OCI-LY3 (cell line): ENCODE measurements around the gene NUPR1.
A peak's percentile ranks its signal among the peaks of the same experiment; 100 is the strongest.

ENCODE experiments used
- H2AFZ ChIP-seq: fragments of 200-600, 300-600 bp; shearing (Covaris generic); 2 replicates; pipeline ENCODE4 v1.6.0; 2014; ENCODE audit warnings: antibody characterized with exemption, low read depth, low read length
- H3K27ac ChIP-seq: fragments of 200-600, 300-600 bp; sonication (generic); 2 replicates; pipeline ENCODE4 v1.5.1; 2014; ENCODE audit warnings: mild to moderate bottlenecking, low read length, moderate library complexity, mixed read lengths
- H3K27me3 ChIP-seq: fragments of 200-600, 300-600 bp; sonication (generic); 2 replicates; pipeline ENCODE4 v1.6.1; 2014; ENCODE audit warnings: low read depth, low read length, mixed read lengths
- H3K36me3 ChIP-seq: fragments of 200-600, 300-600 bp; sonication (generic); replicated peaks from 2 replicates; pipeline ENCODE3; 2014; ENCODE audit warnings: low read depth, low read length, mixed read lengths
- H3K4me1 ChIP-seq: fragments of 300-600, 200-600 bp; sonication (generic); 2 replicates; pipeline ENCODE4 v1.6.1; 2014; ENCODE audit warnings: low read length, mixed read lengths
- H3K4me2 ChIP-seq: fragments of 200-600, 300-600 bp; sonication (generic); 2 replicates; pipeline ENCODE4 v1.6.1; 2014; ENCODE audit warnings: low read length, mixed read lengths
- H3K4me3 ChIP-seq: fragments of 300-600, 200-600 bp; sonication (generic); 2 replicates; pipeline ENCODE4 v1.5.1; 2014; ENCODE audit warnings: antibody characterized with exemption, mild to moderate bottlenecking, low read length, moderate library complexity
- H3K79me2 ChIP-seq: fragments of 300-600, 200-600 bp; shearing (Covaris generic); 2 replicates; pipeline ENCODE4 v1.6.1; 2014; ENCODE audit warnings: mild to moderate bottlenecking, low read length, mixed read lengths
- H3K9ac ChIP-seq: fragments of 300-600, 200-600 bp; shearing (Covaris generic); 2 replicates; pipeline ENCODE4 v1.6.0; 2014; ENCODE audit warnings: mild to moderate bottlenecking, low read length, moderate library complexity
- H3K9me3 ChIP-seq: fragments of 200-600, 300-600 bp; shearing (Covaris generic); 2 replicates; pipeline ENCODE4 v1.6.1; 2014; ENCODE audit warnings: low read length, mixed read lengths; ENCODE audit not compliant: insufficient read depth
- H4K20me1 ChIP-seq: fragments of 200-600, 300-600 bp; sonication (generic); 2 replicates; pipeline ENCODE4 v1.6.1; 2016; ENCODE audit warnings: low read length, mixed read lengths; ENCODE audit not compliant: insufficient read depth
- EZH2phosphoT487 ChIP-seq: fragments of 200-600 bp; shearing (Covaris generic); IDR thresholded peaks from 2 replicates; pipeline ENCODE4 v1.6.1; 2018; ENCODE audit warnings: antibody characterized with exemption, mixed run types, low read depth
- TF ChIP-seq, protein P1 (sequence below): fragments of 200-600, 300-600 bp; sonication (generic); IDR thresholded peaks from 2 replicates; pipeline ENCODE4 v1.5.1; 2014; ENCODE audit warnings: antibody characterized with exemption, low read length, low read depth

NUPR1 gene

DNA sequence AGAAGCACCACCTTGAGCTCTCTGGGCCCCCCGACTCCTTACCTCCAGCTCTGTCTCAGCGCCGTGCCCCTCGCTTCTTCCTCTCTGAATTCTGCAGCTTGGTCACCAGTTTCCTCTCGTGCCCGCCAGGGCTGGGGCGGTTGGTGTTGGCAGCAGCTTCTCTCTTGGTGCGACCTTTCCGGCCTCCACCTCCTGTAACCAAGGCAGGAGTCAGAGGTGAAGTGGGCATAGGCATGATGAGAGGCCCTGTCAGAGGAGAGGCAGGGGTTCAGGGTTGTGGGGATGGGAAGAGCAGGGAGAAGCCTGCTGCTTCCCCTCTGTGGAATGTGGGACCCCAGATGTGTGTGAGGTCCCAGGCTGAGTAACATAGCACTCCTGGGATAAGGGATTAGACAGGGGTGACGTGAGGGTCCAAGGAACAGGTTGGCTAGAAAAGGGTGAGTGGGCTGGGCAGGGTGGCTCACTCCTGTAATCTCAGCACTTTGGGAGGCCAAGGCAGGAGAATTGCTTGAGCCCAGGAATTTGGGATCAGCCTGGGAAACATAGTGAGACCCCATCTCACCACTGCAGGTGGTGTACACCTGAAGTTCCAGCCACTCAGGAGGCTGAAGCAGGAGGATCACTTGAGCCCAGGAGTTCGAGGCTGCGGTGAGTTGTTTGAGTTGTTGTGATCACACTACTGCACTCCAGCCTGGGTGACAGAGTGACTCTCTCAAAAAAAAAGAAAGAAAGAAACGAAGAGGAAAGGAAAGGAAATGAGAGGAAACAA lies 626 bp downstream of the NUPR1 start:
- Histone ChIP-seq H3K36me3 (no peaks in the 10 kb centered on the region), H3K9ac (no peak overlapping the region), H3K27ac (no peak overlapping the region), H2AFZ (no peak overlapping the region), H3K79me2 (no peaks in the 10 kb centered on the region), H3K9me3 (no peaks in the 10 kb centered on the region), H3K27me3 (no peaks in the 10 kb centered on the region), H4K20me1 (no peaks in the 10 kb centered on the region), H3K4me1 (peaks cover 68% of the 10 kb centered on the region), H3K4me2 (no peak overlapping the region), H3K4me3 (no peak overlapping the region)
- TF ChIP-seq EZH2phosphoT487 = no peak
- TF ChIP-seq, protein P1, sequence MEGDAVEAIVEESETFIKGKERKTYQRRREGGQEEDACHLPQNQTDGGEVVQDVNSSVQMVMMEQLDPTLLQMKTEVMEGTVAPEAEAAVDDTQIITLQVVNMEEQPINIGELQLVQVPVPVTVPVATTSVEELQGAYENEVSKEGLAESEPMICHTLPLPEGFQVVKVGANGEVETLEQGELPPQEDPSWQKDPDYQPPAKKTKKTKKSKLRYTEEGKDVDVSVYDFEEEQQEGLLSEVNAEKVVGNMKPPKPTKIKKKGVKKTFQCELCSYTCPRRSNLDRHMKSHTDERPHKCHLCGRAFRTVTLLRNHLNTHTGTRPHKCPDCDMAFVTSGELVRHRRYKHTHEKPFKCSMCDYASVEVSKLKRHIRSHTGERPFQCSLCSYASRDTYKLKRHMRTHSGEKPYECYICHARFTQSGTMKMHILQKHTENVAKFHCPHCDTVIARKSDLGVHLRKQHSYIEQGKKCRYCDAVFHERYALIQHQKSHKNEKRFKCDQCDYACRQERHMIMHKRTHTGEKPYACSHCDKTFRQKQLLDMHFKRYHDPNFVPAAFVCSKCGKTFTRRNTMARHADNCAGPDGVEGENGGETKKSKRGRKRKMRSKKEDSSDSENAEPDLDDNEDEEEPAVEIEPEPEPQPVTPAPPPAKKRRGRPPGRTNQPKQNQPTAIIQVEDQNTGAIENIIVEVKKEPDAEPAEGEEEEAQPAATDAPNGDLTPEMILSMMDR = no peak

DNA sequence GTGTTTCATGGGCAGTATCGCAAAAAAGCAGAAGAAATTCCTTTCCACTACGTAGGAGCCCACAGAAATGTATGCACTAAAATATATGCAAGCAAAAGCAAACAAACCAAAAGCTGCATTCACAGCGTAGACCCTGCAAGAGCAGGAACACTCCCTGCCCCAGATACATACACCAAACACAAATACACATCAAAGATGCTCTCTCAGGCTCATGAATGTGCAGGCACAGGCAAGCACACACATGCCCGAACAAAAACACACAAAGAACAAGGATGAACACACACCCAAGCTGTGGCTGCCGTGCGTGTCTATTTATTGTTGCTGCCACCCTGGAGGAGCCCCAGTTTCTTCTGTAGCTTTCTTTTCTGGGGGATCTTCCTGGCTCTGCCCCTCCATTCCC lies 1.7 kb downstream of the NUPR1 start:
- Histone ChIP-seq H3K79me2 (no peaks in the 10 kb centered on the region), H3K4me2 (peak overlapping the region; percentile 43), H3K9ac (no peak overlapping the region), H3K27ac (peak overlapping the region; percentile 39), H3K9me3 (no peaks in the 10 kb centered on the region), H3K36me3 (no peaks in the 10 kb centered on the region), H2AFZ (no peak overlapping the region), H3K4me1 (peaks cover 70% of the 10 kb centered on the region), H3K4me3 (peak overlapping the region; percentile 0; the same call in 1 of the 2 replicates), H4K20me1 (no peaks in the 10 kb centered on the region), H3K27me3 (no peaks in the 10 kb centered on the region)
- TF ChIP-seq EZH2phosphoT487 = no peak
- TF ChIP-seq, protein P1 = no peak

GRCh38 chr16:28534542-28535373 lies 4.0 kb downstream of the NUPR1 start:
- no peaks in the 10 kb centered on the region for H4K20me1 ChIP-seq
- H3K27ac ChIP-seq = no peak overlapping the region

DNA sequence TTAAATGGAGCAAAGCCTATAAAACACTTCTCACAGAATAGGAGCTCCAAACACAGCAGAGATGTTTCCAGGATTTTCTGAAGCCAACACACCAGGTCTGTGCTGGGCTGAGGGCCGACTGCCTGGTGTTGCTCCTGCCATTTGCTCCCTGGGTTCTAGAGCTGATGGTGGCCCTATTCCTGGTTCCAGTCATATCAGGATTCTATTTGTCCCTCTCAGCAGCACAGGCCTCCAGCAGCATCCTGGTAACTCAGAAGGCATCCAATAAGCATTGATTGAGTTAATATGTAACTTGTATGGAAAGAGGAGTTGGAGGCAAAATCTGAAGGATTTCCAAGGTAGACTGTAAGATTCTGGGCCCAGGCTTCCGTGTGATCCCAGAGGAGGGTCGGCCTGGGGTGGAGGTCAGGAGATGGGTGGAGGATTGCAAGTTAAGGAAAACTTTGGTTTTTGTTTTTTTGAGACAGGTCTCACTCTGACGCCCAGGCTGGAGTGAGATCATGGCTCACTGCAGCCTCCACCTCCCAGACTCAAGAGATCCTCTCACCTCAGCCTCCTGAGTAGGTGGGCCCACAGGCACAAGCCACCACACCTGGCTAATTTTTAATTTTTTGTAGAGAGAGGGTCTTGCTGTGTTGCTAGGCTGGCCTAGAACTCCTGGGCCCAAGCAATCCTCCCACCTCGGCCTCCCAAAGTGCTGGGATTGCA lies 5.7 kb downstream of the NUPR1 start:
- TF ChIP-seq, protein P1 = no peak
- TF ChIP-seq EZH2phosphoT487 = no peak
- H3K9ac ChIP-seq = no peak overlapping the region
- peaks cover 54% of the 10 kb centered on the region for H3K4me1 ChIP-seq
- no peaks in the 10 kb centered on the region for H3K27me3 ChIP-seq
- no peak overlapping the region for H2AFZ ChIP-seq
- no peak overlapping the region for H3K4me2 ChIP-seq
- H3K9me3 ChIP-seq = no peaks in the 10 kb centered on the region
- H3K79me2 ChIP-seq = no peaks in the 10 kb centered on the region
- no peaks in the 10 kb centered on the region for H4K20me1 ChIP-seq
- H3K27ac ChIP-seq = no peak overlapping the region
- H3K36me3 ChIP-seq = no peaks in the 10 kb centered on the region
- H3K4me3 ChIP-seq = no peak overlapping the region

More at GRCh38 chr16:28534542-28535373, 4.0 kb downstream of the NUPR1 start:
- H3K4me3 ChIP-seq = no peak overlapping the region
- TF ChIP-seq EZH2phosphoT487 = no peak
- H2AFZ ChIP-seq = no peak overlapping the region
- peaks cover 60% of the 10 kb centered on the region for H3K4me1 ChIP-seq
- H3K4me2 ChIP-seq = no peak overlapping the region
- H3K36me3 ChIP-seq = no peaks in the 10 kb centered on the region
- H3K79me2 ChIP-seq = no peaks in the 10 kb centered on the region
- no peaks in the 10 kb centered on the region for H3K9me3 ChIP-seq
- no peak overlapping the region for H3K9ac ChIP-seq
- no peaks in the 10 kb centered on the region for H3K27me3 ChIP-seq
